MG63 (cell line): ENCODE measurements around the gene PRAC2. TPM values are rescaled to one million over a fixed set of nuclear protein-coding genes. Genes with fewer than 3 reads are reported as not detected.
A peak's percentile ranks its signal among the peaks of the same experiment; 100 is the strongest.

ENCODE experiments used
- DNase-seq: peaks from one replicate; pipeline ENCODE4 v3.0.0-alpha.2; 2020
- H3K27me3 ChIP-seq: fragments of 250-450 bp; sonication (Bioruptor Pico); 2 replicates; pipeline ENCODE4 v1.5.1; 2020; ENCODE audit warnings: mild to moderate bottlenecking, moderate library complexity
- H3K36me3 ChIP-seq: fragments of 250-450 bp; sonication (Bioruptor Pico); 2 replicates; pipeline ENCODE4 v1.5.1; 2020; ENCODE audit warnings: mild to moderate bottlenecking, moderate library complexity
- H3K4me3 ChIP-seq: fragments of 250-450 bp; sonication (Bioruptor Pico); 2 replicates; pipeline ENCODE4 v1.5.1; 2020; ENCODE audit warnings: mild to moderate bottlenecking, moderate library complexity
- H3K9me3 ChIP-seq: fragments of 250-450 bp; sonication (Bioruptor Pico); 2 replicates; pipeline ENCODE4 v1.5.1; 2020; ENCODE audit warnings: mild to moderate bottlenecking, moderate library complexity
- total RNA-seq: library from RNA; depleted of rRNA; stranded (reverse); fragments of >200 nt; shearing (Covaris generic); gene quantifications from 2 replicates; pipeline ENCODE4 v1.2.3, GENCODE V29; 2014; ENCODE audit warnings: low replicate concordance

The PRAC2 gene
- total RNA-seq, 1 experiment from 2014 or later = 5.0 TPM

DNA sequence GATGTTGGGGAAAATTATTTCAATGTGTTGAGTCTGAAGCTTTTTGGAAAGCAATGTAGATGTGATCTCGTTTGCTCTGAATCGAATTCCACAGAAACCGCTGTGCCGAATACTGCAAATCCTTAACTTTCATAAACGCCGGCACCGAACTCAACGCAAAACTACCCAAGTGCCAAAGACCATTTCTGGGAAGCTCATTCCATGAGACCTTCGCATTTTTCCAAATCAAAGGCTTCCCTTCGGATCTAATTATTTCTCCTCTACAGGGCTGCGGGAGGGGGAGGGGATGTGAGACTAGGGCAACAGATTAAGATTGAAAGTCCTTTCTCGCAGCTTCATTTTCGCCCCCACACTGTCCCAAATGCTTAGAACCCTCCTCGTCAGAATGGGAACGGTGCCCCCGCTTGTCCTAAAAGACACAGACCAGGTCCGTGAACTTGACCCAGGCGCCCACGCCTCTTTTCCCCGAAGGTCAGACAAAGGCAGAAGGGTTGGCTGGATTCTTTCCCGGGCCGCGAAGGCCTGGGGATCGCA lies 4.7 kb upstream of the PRAC2 start:
- H3K27me3 ChIP-seq = no peaks in the 10 kb centered on the region
- peak; percentile 68 for DNase-seq
- no peaks in the 10 kb centered on the region; the same call in 1 of the 2 replicates for H3K36me3 ChIP-seq
- no peaks in the 10 kb centered on the region for H3K9me3 ChIP-seq
- peak overlapping the region; percentile 54 for H3K4me3 ChIP-seq

DNA sequence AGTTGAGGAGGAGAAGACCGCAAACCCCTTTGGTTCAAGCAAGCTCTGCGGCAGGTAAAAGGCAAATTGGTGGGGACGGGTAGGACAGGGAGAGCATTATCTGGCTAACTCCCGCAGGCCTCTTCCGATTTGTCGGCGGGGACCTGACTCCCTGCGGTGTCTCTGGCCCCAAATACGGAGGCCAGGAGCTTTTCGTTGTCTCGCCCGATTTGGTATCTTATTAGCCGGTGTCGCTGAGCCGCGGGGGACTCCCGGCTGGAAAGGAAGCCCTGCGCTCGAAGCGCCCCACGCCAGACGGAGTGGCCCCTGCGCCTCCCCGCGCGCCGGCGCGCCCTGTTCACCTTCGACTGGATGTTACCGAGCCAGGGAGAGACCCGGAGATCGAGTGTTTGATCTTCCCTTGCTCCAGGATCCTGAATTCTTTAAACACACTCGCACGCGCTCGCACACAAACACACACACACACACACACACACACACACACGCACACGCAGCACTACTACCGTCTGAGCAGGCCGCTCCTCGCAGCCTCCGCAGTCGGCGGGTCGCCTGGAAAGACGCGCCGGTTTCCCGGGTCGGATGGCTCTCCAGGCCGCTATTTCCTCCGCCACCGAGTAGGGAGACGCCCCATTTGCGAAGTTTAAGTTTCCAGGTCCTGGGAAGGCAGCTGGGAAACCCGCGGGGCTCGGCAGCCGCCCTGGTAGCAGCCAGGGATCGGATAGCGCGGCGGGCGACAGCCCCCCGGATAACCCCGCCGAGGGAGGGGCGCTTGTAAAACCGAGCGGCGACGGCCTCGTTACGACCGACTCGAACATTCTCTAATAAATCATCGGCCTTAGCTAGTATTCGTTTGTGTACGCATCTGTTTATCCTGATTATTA lies 4.0 kb upstream of the PRAC2 start:
- peak; percentile 60 for DNase-seq
- H3K9me3 ChIP-seq = no peaks in the 10 kb centered on the region
- peak overlapping the region; percentile 54 for H3K4me3 ChIP-seq
- no peaks in the 10 kb centered on the region; the same call in 1 of the 2 replicates for H3K36me3 ChIP-seq
- H3K27me3 ChIP-seq = no peaks in the 10 kb centered on the region

DNA sequence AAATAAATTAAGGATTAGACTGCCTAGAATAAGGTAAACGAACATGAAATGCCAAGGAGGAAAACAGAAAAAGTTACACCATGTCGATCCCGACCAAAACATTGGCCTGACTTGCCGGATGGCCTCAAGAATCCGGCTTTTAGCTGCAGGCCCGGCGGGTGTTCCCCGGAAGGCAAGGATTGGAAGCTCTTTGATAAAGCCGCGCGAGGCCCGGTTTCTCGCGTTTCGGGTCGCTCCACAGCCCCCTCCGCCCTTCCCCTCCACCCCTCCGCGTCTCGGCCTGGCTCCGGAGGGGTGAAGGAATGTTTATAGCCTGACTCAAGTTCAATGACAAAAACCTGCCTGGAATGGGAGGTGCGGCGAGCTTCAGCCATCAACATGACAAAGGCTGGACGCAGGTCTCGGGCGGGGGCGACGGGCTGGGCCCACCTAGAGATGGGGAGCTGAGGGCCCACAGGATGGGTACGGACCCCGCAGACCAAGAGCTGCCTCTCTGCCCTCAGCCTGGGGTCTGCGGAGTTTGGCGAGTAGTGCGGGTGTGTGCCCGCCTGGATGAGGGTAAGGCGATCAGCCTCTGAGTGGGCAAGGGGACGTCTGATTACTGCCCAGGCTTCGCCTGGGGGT lies 3.2 kb upstream of the PRAC2 start:
- Histone ChIP-seq H3K36me3 (no peaks in the 10 kb centered on the region; the same call in 1 of the 2 replicates), H3K4me3 (peak overlapping the region; percentile 54), H3K27me3 (no peaks in the 10 kb centered on the region), H3K9me3 (no peaks in the 10 kb centered on the region)
- DNase-seq = peak; percentile 89

DNA sequence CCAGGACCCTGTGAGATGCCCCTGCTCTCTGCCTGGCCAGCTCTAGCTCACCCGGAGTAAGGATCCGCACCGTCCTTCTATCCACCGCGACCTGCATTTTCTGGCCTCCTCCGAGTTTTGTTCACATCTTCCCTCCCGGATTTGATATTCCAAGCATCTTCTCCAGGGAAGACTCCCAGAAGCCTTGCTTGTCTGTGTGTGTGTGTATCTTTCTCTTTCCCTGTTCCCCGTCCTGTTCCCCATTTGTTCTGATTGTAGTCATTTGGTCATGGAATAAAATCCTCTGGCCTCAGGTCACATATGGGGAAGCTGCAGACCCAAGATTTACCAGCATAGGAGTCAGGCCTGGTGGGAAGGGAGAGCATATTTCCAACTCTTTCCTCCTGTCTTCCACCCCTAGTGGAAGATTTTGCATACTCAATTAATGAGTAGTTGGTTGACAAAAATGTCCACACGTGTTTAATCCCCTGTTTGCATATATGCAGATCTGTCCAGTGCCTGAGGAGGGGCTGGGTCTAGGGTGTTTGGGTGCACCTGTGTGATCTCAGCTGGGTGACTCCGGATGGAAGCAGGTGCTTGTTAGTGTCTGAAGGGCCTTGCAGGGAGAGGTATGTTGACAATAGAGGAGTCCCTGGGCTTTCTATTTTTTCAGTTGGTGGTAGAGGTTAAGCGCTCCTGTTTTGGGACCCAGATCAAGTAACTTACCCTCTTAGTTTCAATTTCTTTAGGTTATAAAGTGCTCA lies 2.5 kb upstream of the PRAC2 start:
- no peaks in the 10 kb centered on the region for H3K9me3 ChIP-seq
- DNase-seq = no peak
- H3K4me3 ChIP-seq = peak overlapping the region; percentile 54
- no peaks in the 10 kb centered on the region; the same call in 1 of the 2 replicates for H3K36me3 ChIP-seq
- H3K27me3 ChIP-seq = no peaks in the 10 kb centered on the region

DNA sequence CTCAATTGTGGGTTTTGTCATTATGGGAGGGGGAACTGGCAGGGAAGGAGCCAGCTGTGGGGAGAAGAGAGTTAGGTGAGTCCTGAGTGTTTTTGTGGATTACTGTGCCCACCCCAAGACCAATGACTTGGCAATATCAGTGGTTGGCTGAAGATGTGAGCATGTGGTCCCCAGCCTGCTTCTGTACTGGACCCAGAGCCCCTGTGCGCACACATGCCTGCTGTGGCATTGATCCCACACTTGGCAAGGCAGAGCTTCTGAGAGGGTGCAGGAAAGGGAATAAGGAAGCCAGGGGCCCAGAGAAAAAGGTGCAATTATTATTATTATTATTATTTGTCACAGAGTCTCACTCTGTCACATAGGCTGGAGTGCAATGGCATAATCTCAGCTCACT lies 2.0 kb upstream of the PRAC2 start:
- peak; percentile 36 for DNase-seq
- no peaks in the 10 kb centered on the region for H3K27me3 ChIP-seq
- no peaks in the 10 kb centered on the region for H3K9me3 ChIP-seq
- H3K4me3 ChIP-seq = no peak overlapping the region
- no peaks in the 10 kb centered on the region; the same call in 1 of the 2 replicates for H3K36me3 ChIP-seq

DNA sequence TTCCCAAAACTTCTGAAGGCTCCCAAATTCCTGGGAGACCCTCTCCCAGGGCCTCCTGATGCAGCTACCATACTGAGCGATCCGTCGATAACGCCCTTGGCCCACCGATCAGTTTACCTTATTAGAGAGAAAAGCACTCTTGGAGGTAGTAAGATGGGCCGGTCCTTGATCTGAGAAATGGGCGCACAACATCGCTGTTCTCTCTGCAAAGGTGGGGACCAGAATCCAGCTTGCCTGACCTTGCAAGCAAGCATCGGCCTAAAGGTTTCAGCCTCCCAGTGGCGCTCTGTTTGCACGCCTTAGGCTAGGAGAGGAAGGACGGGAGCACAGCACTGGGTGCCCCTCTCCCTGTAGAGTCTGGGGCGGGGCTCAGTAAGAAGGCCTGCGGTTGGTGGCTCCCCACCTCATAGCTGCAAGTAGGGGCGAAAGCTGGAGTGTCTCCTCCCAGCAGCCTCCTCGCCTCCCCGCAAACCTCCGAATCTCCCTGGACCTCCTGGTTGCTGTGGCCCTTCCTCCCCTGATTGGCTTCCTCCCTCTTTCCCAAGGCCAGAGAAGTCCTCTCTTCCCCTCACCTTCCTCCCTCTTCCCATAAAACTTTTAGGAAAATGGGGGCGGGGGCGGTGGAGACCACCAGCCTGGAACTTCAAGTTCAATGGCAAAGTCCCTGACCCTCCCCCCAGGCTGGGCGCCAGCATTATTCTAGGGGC lies 631 bp upstream of the PRAC2 start, which contains the start of gene PRAC1:
Gene PRAC1, minus strand, starts transcription at position 318 of the 707 bp plus-strand sequence. Its CDS starts 126 bp downstream, at position 192.
- Histone ChIP-seq H3K9me3 (no peaks in the 10 kb centered on the region), H3K36me3 (no peaks in the 10 kb centered on the region; the same call in 1 of the 2 replicates), H3K27me3 (no peaks in the 10 kb centered on the region), H3K4me3 (peak within 1 kb of the TSS; percentile 60)
- DNase-seq = no peak

DNA sequence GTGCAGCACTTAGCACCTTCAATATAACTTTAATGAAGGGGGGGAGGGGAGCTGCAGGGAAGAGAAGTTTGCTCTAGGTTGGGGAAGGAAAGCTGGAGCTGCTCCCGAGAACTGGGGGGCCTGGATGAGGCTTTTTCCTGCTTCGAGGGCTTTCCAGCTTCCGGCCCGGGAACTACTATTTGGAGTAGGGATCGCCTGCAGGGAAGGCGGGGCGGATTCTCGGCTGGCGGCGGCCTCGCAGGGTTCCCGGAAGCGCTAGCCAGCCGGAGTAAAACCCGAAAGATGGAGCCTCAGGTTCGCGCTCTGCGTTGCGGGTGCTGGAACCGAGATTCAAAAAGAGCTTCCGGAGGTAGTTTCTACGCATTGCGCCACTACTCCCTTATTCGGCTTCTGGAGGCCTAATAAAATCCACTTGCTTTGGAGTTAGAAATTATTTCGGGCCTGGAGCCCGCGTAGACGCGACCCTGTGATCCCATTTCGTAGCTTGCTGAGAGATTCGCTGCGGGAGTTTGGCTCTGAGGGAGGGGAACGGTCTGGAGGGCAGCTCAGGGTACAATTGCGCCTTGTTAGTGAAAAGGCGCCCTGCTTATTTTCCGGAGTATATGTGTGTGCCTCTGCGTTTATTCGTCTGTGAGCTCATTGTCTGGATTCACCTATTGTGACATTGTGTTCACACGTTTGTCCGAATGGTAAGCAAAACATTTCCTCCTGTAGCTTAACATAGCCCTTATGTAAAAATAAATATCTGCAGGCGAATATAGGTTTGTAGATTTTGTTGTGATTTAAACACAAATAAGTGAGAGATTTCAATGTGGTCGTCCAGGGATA lies 652 bp downstream of the PRAC2 start:
- Histone ChIP-seq H3K27me3 (no peaks in the 10 kb centered on the region), H3K9me3 (no peaks in the 10 kb centered on the region), H3K36me3 (no peaks in the 10 kb centered on the region; the same call in 1 of the 2 replicates), H3K4me3 (peak overlapping the region; percentile 60)
- DNase-seq = peak; percentile 90

DNA sequence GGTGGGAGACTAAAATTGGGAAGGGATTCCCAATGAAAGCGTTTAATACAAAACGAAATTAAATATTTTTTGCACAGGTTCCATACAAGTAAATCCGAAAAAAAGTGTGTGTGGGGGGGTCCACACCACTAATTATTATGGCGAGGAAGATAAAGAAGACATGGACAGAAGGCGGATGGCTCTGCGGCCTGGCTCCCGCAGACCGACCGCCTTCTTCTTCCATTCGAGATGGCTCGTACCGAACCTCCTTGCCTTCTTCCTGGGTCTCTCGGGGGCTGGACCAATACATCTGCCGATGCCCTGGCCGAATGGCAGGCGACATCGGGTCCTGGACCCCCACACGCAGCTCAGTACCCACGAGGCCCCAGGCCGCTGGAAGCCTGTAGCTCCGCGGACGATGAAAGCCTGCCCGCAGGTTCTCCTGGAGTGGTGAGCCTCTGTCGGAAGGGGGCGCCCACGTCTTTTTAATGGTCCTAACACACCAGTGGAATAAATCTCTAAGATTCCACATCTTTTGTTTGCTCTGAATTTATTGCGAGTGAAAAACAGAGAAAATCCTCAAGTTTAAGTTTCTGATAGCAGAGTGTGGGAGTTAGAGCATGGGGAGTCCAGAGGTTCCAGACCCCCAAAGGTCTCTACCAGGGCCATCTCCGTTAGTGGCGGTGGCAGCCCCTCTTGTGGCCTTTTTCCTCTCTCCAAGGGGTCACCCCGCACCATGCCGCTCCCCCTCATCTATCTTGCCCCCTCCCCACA lies 1.4 kb downstream of the PRAC2 start:
- Histone ChIP-seq H3K9me3 (no peaks in the 10 kb centered on the region), H3K4me3 (peak overlapping the region; percentile 60), H3K27me3 (no peaks in the 10 kb centered on the region), H3K36me3 (no peaks in the 10 kb centered on the region; the same call in 1 of the 2 replicates)
- DNase-seq = peak; percentile 88

DNA sequence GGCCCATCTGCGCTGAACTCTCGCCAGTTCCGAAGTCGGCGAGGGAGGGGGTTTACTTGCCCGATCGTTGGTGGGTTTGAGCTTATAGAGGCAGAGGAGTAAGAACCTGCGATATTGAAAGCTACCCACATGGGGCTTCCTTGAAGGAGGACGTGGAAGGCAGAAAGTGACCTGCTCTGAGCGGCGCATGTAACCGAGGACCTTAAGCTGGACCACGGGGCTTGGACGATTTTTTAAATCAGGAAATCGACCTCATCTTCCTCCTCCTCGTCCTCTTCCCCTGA lies 2.0 kb downstream of the PRAC2 start:
- DNase-seq = no peak
- Histone ChIP-seq H3K9me3 (no peaks in the 10 kb centered on the region), H3K36me3 (no peaks in the 10 kb centered on the region; the same call in 1 of the 2 replicates), H3K27me3 (no peaks in the 10 kb centered on the region), H3K4me3 (peak overlapping the region; percentile 60)

DNA sequence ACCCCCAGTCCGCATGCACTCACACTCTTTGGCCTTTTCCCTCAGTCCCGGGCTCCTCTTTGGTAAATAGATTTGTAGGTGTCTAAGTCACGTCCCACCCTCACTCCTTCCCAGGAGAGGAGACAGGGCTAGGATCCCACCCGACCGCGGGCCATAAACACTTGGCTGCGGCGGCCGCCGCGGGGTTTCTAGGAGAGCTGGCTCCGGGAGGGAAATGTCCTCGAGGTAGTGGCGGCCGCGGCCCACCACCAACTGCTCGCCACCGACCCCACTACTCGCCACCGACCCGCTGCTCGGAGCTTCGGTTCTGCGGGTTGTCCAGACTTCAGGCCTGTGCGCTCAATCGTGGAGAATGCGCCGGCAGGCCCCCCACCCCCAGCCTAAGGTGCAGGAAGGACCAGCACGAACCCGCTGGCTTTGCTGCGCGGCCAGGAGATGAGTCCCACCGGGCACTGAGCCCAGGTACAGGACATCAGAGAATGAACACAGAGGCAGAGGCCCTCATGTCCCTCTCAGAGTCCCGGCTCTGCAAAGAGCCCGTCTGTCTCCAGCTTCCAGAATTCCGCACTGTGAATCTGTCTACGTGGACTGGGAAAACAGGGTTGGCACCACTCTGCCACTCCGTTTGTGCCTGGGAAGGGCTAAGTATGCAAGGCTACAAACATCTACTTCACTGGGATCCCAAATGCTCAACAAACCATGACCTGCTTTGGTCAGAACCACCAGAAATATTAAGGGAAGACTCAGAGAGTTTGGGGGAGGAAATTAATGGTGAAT lies 2.5 kb downstream of the PRAC2 start:
- DNase-seq = peak; percentile 59
- Histone ChIP-seq H3K9me3 (no peaks in the 10 kb centered on the region), H3K4me3 (peak overlapping the region; percentile 60), H3K27me3 (no peaks in the 10 kb centered on the region), H3K36me3 (no peaks in the 10 kb centered on the region; the same call in 1 of the 2 replicates)

DNA sequence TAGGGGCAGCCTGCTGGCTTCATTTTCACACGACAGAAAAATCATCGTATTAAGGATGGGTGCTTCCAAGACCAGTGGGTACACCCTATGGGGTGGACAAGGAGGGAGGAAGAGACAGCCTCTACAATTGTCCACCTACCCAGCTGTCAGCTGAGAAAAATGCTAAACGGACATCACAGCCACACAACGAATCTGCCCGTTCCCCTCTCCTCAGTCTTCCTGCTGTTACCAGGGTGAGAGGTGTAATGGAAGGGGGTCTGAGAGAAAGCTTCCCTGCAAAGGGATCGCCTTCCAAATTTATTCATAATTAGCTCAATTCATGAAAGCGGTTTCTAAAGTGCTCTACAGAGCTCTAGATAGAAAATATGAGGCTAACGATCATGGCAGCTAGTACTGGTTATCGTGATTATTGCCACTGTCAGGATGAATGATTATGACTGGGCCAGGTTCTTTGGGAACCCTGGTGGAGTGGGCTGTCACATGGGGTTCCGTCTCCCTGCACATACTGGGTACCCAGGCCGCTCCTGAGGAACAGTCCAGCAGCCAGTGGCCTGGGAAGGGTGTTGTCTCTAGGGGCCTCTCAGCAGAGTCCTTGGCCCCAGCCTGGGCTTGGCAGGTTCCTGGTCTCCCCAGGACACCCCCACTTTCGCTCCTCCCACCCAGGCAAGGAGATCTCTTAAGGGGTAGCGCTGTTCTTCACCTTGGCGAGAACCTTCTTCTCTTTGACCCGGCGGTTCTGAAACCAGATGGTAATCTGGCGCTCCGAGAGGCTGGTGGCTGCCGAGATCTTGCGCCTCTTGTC lies 3.3 kb downstream of the PRAC2 start:
- no peak for DNase-seq
- Histone ChIP-seq H3K4me3 (no peak overlapping the region), H3K36me3 (no peaks in the 10 kb centered on the region; the same call in 1 of the 2 replicates), H3K27me3 (no peaks in the 10 kb centered on the region), H3K9me3 (no peaks in the 10 kb centered on the region)

DNA sequence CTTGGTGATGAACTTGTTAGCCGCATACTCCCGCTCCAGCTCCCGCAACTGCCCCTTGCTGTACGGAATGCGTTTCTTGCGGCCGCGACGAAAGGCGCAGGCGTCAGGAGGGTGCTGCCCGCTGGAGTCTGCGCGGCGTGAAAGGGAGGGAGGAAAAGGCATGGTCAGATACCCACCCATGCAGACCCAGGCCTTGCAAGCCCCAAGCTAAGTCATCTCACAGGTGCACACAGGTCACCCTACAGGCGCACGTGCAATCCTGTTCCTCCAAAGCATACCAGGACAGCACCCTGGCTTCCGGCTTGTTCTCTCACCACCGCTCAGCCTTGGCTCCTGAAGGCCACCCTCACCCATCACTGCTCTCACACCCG lies 3.9 kb downstream of the PRAC2 start:
- no peaks in the 10 kb centered on the region; the same call in 1 of the 2 replicates for H3K36me3 ChIP-seq
- H3K27me3 ChIP-seq = no peaks in the 10 kb centered on the region
- DNase-seq = no peak
- H3K9me3 ChIP-seq = no peaks in the 10 kb centered on the region
- H3K4me3 ChIP-seq = no peak overlapping the region

DNA sequence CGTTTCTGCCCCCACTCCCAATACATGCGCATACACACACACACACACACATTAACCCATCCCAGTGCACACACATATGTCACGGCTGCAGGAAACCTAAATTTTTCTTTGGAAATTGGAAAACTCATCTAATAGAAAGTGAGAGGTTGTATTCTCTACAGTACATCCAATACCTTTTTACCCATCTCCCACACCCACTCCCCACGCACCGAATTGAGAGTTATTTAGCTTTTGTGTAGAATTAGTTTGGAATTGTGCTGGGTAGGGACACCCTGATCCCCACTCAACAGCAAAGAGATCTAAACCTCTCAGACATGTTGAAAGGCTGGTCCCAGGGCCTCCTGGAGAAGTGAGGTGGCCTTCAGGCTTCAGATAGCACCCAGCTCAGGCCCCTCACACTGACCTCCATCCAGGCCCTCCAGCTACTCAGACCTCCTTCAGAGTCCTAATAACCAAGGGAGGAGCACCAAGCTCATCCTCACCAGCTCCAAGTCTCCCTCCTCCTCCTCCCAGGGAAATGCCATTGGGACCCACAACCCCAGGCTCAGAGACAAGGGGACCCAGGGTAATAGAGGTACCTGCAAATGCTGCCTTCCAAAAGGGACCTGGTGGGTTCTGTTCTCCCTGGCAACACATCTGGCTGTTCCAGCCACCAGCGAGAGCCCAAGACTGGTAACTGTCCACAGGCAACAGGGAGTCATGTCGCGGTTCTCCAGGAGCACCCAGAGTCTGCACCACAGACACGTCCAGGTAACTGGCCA lies 4.6 kb downstream of the PRAC2 start:
- Histone ChIP-seq H3K4me3 (peak overlapping the region; percentile 58), H3K27me3 (no peaks in the 10 kb centered on the region)

More for the DNA sequence above, 4.6 kb downstream of the PRAC2 start:
- no peaks in the 10 kb centered on the region; the same call in 1 of the 2 replicates for H3K36me3 ChIP-seq
- no peaks in the 10 kb centered on the region for H3K9me3 ChIP-seq
- no peak for DNase-seq
